Thyroid gland (tissue), 4 donors: Measurements from ENCODE around the gene ACE. TPM values are rescaled to one million over a fixed set of nuclear protein-coding genes. Genes with fewer than 3 reads are reported as not detected.

Experiments used
- DNase-seq, 2 donors: peaks; one replicate each; pipeline ENCODE4 v3.0.0-alpha.2; 2019
- H3K27ac ChIP-seq, 3 donors: fragments of 200-600 bp; sonication (generic); 1 replicate in 2 of 3; 2 replicates in 1 of 3; pipeline ENCODE4 v1.5.1; 2016 to 2019; ENCODE audit warnings: mild to moderate bottlenecking in 1 of 3, moderate library complexity in 1 of 3
- H3K27me3 ChIP-seq: fragments of 200-600 bp; sonication (generic); one replicate; pipeline ENCODE4 v1.5.1; 2019
- H3K36me3 ChIP-seq, 2 donors: fragments of 200-600 bp; sonication (generic); one replicate each; pipeline ENCODE4 v1.5.1; 2016 to 2019
- H3K4me1 ChIP-seq, 2 donors: fragments of 200-600 bp; sonication (generic); one replicate each; pipeline ENCODE4 v1.5.1; 2017 to 2019
- H3K4me3 ChIP-seq, 3 donors: fragments of 200-600 bp; sonication (generic); replicated peaks in 1 of 3; 1 replicate in 2 of 3; 2 replicates in 1 of 3; pipeline ENCODE4 v1.5.1; 2016; ENCODE audit warnings: mild to moderate bottlenecking in 1 of 3
- H3K9me3 ChIP-seq: fragments of 200-600 bp; sonication (generic); one replicate; pipeline ENCODE4 v1.5.1; 2017
- POLR2A ChIP-seq, 2 donors: fragments of 450-650 bp; IDR thresholded peaks; one replicate each; pipeline ENCODE4 v1.6.1; 2017; ENCODE audit warnings: antibody characterized with exemption in 2 of 2, mild to moderate bottlenecking in 2 of 2, moderate library complexity in 1 of 2
- WGBS, 2 donors: methylation state at CpG; one replicate each; pipeline ENCODE4 v1.1.5; 2017; 5-methylcytosine and 5-hydroxymethylcytosine counted together
- intact Hi-C: fragments of 100-400 bp; cut with DNase I; formaldehyde crosslinking; loops from one replicate; pipeline ENCODE4 v1.15.1; 2023
- total RNA-seq, 4 donors: library from RNA; depleted of rRNA; stranded (reverse); fragments of >200 nt; gene quantifications; one replicate each; pipeline ENCODE4 v1.2.3, GENCODE V29; 2016
- TF ChIP-seq, protein P1 (sequence below), 6 experiments: fragments of 200-600 bp in 3 of 6; fragments of 450-650 bp in 3 of 6; sonication (generic) in 3 of 6; IDR thresholded peaks; one replicate each; pipeline ENCODE4 v1.5.1; 2016 to 2019; ENCODE audit warnings: antibody characterized with exemption in 6 of 6, mild to moderate bottlenecking in 2 of 6, inconsistent platforms in 1 of 6, moderate library complexity in 1 of 6

The ACE gene
- total RNA-seq, 4 donors from 2014 or later, result 1.1 to 12.7 (median 10.3) TPM

DNA sequence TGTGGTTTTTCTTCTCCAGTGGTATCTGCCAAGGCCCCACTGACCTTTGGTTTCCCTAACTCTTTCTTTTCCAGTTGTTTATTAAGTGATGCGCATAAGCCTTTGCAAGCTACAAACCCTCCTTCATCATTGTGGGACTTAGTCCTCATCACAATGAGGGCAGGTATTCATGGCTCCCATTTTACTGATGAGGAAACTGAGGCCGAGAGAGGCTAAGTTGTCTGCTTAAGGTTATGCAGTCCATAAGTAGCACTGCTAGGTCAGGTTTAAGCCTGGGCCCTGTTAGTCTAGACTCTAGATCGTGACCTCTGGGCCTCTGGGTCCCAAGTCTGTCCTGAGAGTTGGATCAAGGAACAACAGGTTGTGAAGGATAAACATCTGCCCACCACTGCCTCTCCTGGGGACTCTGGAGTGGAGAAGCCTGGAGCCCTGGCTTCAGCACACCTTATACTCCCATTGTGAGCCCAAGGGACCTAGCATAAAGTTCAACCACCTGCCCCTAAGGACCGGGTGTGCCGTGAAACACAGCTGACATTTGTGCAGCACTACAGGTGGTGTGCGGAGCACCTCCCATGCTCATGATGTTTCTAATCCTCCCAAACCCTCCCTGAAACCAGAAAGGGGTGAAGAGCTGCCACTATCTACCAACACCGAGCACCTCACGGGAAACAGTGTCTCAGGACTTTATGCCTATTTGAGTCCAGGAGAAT lies 41.1 kb downstream of the ACE start:
- TF ChIP-seq, protein P1, sequence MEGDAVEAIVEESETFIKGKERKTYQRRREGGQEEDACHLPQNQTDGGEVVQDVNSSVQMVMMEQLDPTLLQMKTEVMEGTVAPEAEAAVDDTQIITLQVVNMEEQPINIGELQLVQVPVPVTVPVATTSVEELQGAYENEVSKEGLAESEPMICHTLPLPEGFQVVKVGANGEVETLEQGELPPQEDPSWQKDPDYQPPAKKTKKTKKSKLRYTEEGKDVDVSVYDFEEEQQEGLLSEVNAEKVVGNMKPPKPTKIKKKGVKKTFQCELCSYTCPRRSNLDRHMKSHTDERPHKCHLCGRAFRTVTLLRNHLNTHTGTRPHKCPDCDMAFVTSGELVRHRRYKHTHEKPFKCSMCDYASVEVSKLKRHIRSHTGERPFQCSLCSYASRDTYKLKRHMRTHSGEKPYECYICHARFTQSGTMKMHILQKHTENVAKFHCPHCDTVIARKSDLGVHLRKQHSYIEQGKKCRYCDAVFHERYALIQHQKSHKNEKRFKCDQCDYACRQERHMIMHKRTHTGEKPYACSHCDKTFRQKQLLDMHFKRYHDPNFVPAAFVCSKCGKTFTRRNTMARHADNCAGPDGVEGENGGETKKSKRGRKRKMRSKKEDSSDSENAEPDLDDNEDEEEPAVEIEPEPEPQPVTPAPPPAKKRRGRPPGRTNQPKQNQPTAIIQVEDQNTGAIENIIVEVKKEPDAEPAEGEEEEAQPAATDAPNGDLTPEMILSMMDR (IDR thresholded peaks at IDR 0.05), result no peak
- no peak for TF ChIP-seq POLR2A (IDR thresholded peaks at IDR 0.05)
- peaks cover 0 to 3% of the 10 kb centered on the region in 2 donors for H3K4me1 ChIP-seq
- no peak overlapping the region for H3K4me3 ChIP-seq
- H3K9me3 ChIP-seq, result no peaks in the 10 kb centered on the region
- 76 to 80% methylated on average over 8 of the region's 8 CpGs for WGBS, 2 donors
- H3K27me3 ChIP-seq, result no peaks in the 10 kb centered on the region
- H3K36me3 ChIP-seq, result no peaks in the 10 kb centered on the region
- no peak for DNase-seq
- no peak overlapping the region for H3K27ac ChIP-seq
- intact Hi-C loops, result no loop called here

DNA sequence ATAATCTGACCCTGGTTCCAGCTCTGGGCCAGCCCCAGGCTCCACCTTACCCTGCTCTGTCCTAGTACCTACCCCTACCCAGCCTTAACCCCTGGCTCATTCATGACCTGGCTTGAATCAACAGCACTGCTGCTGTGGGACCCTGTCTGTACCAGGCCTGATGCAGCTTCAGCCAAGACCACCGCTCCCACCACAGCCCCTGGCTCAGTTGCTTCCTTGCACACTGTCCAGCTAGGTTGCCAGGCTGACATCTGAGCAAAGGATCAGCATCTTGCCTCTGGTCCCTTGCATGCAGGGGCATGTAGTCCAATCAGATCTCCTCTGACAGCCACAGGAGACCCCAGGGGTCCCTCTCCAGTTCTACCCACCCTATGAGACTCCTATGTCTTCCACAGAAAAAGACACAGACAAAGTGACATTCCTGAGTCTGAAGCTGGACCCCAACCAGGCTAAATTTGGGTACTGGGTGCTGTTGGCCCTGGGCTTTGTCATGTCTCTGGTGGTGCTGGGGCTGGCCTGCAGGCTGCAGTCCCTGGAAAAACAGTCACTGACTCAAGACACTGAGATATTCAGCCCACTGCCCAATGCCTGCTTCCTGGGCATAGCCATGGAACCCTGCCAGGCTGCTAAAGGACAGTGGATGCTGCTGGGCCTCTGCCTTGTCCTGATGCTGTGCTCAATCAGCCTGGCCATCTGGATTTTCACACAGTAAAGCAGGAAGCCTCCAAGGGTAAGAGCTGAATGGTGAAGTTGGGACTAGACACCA lies 42.4 kb downstream of the ACE start:
- Histone ChIP-seq H3K4me1 (peaks cover 3 to 8% of the 10 kb centered on the region in 2 donors), H3K27me3 (no peaks in the 10 kb centered on the region), H3K27ac (no peak overlapping the region), H3K4me3 (no peak overlapping the region), H3K9me3 (no peaks in the 10 kb centered on the region), H3K36me3 (no peaks in the 10 kb centered on the region)
- TF ChIP-seq, protein P1 (IDR thresholded peaks at IDR 0.05), result no peak
- WGBS, 2 donors, result 88 to 100% methylated on average over 1 of the region's 1 CpG
- intact Hi-C loops, result no loop called here
- DNase-seq, result no peak

DNA sequence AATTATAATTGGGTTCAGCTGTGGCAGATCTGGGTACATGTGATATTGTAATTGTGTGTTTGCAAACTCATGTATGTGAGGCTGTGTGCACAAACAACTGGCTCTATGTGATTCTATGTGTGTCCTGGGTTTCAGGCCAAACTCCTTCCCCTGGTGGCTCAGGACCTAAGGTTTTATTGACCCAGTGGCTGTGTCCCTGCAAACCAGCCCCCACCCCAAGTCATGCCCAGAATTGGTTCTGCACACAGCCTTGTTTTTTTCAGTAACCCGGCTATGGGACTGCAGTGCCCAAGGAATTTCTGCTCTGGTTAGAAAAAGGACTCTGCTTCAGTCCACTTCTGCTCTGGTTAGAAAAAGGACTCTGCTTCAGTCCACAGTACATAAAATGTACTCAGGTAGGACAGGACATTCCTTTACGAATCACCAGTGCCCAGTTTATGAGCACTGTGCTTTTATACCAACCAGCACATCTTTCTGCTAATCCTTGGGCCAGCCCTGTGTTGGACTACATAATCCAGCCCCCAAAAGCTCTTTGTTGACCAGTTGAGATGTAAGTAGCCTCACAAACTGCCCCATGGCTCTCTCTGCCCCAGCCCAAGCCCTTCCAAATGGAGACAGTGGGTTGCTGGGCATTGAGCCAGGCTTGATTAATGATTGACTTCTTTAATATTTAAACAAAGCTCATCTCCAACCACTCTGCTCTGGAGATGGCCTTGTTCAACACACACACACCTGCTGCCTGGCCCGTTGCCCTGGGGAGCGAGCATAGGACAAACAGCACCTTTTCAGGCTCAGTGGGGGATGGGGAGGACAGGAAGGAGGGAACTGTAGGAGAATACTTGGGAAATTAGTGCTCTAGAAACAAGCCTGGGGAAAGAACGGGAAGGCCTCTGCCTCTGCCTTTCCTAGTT lies 43.4 kb downstream of the ACE start:
- WGBS, 2 donors, result 34 to 42% methylated on average over 5 of the region's 5 CpGs
- Histone ChIP-seq H3K9me3 (no peaks in the 10 kb centered on the region), H3K4me3 (no peak overlapping the region), H3K27ac (no peak overlapping the region), H3K36me3 (no peaks in the 10 kb centered on the region), H3K4me1 (peaks cover 3 to 8% of the 10 kb centered on the region in 2 donors), H3K27me3 (no peaks in the 10 kb centered on the region)
- TF ChIP-seq, protein P1 (IDR thresholded peaks at IDR 0.05), result no peak
- TF ChIP-seq POLR2A (IDR thresholded peaks at IDR 0.05), result no peak
- intact Hi-C loops, result no loop called here
- DNase-seq, result no peak

DNA sequence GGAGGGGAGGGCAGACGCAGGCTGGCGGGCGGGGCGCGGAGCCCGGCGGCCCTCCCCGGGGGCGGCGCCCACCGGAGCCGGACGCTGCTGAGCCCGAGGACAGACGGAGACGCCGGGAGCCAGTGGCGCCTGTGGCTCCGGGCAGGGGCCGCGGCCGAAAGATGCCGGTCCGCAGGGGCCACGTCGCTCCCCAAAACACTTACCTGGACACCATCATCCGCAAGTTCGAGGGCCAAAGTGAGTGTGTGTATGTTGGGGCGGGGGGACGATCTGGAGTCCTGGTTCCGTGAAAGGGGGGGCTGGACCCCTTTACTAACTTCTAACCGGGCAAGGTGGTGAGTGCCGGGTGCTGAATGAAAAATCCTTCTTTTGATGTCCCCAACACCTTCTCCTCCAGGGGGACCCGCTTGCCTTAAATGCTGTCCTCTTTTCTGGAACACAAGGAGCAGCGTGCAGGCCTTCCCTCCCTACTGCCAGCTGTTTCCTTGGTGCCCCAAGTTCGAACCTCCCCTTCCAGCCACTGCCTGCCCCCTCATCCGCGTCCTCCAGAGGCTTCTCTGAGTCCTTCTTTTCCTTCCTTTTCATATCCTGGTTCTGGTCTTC lies 46.5 kb downstream of the ACE start, which contains the start of gene KCNH6:
Gene KCNH6 (plus strand): TSS at position 106 of the 603 bp plus-strand sequence. CDS start 56 bp downstream, at position 162.
- Histone ChIP-seq H3K4me1 (peaks cover 3 to 8% of the 10 kb centered on the region in 2 donors), H3K4me3 (no peak within 1 kb of the TSS), H3K36me3 (no peaks in the 10 kb centered on the region), H3K27me3 (no peaks in the 10 kb centered on the region), H3K9me3 (no peaks in the 10 kb centered on the region), H3K27ac (no peak within 1 kb of the TSS)
- DNase-seq, result no peak
- intact Hi-C loops, result no loop called here
- no peak for TF ChIP-seq POLR2A (IDR thresholded peaks at IDR 0.05)
- TF ChIP-seq, protein P1 (IDR thresholded peaks at IDR 0.05), result no peak
- WGBS, 2 donors, result 22 to 27% methylated on average over 9 to 11 of the region's 38 CpGs
